ENCODE data around the gene PCSK9.

The PCSK9 gene

GRCh38 chr1:54994355-54994990, 44.9 kb upstream of the PCSK9 start:
- ChIA-PET POLR2A (no interaction called here), CTCF (interaction anchor here (3.4 to 11.0 kb wide), 6 partner anchors 8 to 48 kb away, joined by 18 to 522 read pairs (median 45); no protein-coding TSS in a partner anchor)
- DNase-seq (ENCODE audit: low read depth, low spot score) = no peak
- TF ChIP-seq, protein P1, sequence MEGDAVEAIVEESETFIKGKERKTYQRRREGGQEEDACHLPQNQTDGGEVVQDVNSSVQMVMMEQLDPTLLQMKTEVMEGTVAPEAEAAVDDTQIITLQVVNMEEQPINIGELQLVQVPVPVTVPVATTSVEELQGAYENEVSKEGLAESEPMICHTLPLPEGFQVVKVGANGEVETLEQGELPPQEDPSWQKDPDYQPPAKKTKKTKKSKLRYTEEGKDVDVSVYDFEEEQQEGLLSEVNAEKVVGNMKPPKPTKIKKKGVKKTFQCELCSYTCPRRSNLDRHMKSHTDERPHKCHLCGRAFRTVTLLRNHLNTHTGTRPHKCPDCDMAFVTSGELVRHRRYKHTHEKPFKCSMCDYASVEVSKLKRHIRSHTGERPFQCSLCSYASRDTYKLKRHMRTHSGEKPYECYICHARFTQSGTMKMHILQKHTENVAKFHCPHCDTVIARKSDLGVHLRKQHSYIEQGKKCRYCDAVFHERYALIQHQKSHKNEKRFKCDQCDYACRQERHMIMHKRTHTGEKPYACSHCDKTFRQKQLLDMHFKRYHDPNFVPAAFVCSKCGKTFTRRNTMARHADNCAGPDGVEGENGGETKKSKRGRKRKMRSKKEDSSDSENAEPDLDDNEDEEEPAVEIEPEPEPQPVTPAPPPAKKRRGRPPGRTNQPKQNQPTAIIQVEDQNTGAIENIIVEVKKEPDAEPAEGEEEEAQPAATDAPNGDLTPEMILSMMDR (IDR thresholded peaks at IDR 0.05; ENCODE audit: insufficient read depth, low read length, missing control alignments) = no peak
- no peak overlapping the region for H3K4me3 ChIP-seq (ENCODE audit: low read depth, low read length)

DNA sequence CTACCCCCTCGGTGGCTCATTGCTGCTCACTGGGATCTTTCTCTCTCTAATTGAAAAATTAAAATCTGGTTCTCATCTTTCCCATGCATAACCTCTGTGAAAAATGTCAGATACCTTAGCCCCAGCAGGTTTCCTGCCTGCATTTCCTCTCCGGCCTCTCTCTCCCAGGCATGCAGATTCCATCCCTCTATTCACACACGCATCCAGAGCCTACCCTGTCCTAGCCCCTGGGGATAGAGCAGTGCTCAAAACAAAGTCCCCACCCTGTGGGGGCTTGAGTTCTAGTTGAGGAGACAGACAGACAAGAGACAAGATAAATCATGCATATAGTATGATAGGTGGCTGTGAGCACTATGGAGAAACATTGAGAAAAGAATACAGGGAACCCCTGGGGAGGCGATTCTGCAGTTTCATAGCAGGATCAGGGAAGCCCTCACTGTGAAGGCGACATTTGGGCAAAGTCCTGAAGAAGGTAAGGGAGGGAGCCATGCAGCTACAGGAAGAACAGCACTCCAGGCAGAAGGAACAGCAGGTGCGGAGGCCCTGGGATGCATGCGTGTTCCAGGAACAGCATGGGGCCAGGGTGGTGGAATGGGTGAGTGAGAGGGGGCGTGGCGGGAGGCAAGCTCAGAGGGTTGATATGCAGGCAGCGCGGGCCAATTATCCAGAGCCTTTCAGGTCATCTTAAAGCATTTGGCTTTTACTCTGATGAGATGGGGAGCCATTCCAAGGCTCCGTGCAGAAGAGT, 44.2 kb upstream of the PCSK9 start:
- ChIA-PET CTCF (interaction anchor here (1.1 to 11.0 kb wide), 14 partner anchors 9 to 180 kb away, joined by 3 to 522 read pairs (median 16); no protein-coding TSS in a partner anchor), POLR2A (no interaction called here)
- DNase-seq (ENCODE audit: low read depth, low spot score) = no peak
- H3K4me3 ChIP-seq (ENCODE audit: low read depth, low read length) = no peak overlapping the region
- TF ChIP-seq, protein P1 (IDR thresholded peaks at IDR 0.05; ENCODE audit: insufficient read depth, low read length, missing control alignments) = no peak

GRCh38 chr1:54995835-54996234, 43.5 kb upstream of the PCSK9 start:
- ChIA-PET CTCF (interaction anchor here (0.7 to 11.0 kb wide), 25 partner anchors 10 to 925 kb away, joined by 3 to 522 read pairs (median 8); no protein-coding TSS in a partner anchor), POLR2A (interaction anchor here (0.6 kb wide), 1 partner anchor 26 kb away, joined by 3 read pairs; no protein-coding TSS in a partner anchor)
- TF ChIP-seq, protein P1 (IDR thresholded peaks at IDR 0.05; ENCODE audit: insufficient read depth, low read length, missing control alignments) = no peak
- no peak overlapping the region for H3K4me3 ChIP-seq (ENCODE audit: low read depth, low read length)
- no peak for DNase-seq (ENCODE audit: low read depth, low spot score)

- ChIA-PET CTCF (interaction anchor here (0.6 to 11.0 kb wide), 27 partner anchors 10 to 925 kb away, joined by 3 to 522 read pairs (median 8); no protein-coding TSS in a partner anchor), POLR2A (interaction anchor here (0.6 kb wide), 1 partner anchor 25 kb away, joined by 3 read pairs; no protein-coding TSS in a partner anchor)
- DNase-seq (ENCODE audit: low read depth, low spot score) = no peak
- H3K4me3 ChIP-seq (ENCODE audit: low read depth, low read length) = no peak overlapping the region
- TF ChIP-seq, protein P1 (IDR thresholded peaks at IDR 0.05; ENCODE audit: insufficient read depth, low read length, missing control alignments) = peak; percentile 87
Measured at GRCh38 chr1:54996359-54996868, 42.9 kb upstream of the PCSK9 start.

DNA sequence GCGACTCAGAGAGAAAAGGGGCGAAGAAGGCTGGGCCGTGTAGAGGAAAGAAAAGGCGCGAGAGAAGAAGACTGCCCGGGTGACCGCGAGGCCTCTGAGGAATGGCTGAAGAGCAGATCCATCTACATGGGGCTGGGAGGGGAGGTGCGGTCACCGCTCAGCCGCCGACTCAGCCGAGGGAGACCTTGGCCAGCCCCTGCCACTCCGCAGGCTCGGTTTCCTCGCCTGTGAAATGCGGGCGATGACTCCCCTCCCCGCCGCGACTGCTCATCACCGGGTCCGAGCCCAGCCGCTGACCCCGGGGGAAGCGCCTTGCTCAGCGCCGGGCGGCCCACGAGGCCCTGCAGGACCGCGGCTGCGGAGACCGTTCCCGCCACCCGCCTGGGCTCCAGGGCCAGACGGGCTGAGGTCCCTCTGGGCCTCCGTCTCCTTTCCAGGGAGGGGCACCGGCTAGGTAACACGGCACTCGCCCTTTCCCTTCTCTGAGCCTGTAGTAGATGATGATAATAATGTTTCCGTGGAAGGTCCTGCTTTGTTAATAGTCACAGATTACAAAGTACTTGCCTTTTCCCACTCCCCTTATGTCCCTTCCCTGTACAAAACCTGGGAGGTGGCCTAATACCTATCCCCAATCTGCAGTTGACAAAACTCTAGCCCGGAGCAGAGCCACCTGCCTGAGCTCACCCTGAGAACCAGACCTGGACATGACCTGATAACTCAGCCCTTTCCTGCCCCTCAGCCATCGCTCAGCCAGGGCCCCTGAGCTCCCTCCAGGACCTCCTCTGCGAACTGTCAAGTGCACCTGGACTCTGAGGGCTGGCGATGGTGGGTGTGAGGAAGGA, 42.3 kb upstream of the PCSK9 start:
- POLR2A ChIA-PET = no interaction called here
- no peak overlapping the region for H3K4me3 ChIP-seq (ENCODE audit: low read depth, low read length)

More for the DNA sequence above, 42.3 kb upstream of the PCSK9 start:
- TF ChIP-seq, protein P1 (IDR thresholded peaks at IDR 0.05; ENCODE audit: insufficient read depth, low read length, missing control alignments) = no peak
- no peak for DNase-seq (ENCODE audit: low read depth, low spot score)
- CTCF ChIA-PET = interaction anchor here (0.6 to 11.0 kb wide), 25 partner anchors 10 to 926 kb away, joined by 3 to 522 read pairs (median 9); no protein-coding TSS in a partner anchor

Data from AG04449 (cell line).